ENCODE data around the gene CFAP57.

DNA sequence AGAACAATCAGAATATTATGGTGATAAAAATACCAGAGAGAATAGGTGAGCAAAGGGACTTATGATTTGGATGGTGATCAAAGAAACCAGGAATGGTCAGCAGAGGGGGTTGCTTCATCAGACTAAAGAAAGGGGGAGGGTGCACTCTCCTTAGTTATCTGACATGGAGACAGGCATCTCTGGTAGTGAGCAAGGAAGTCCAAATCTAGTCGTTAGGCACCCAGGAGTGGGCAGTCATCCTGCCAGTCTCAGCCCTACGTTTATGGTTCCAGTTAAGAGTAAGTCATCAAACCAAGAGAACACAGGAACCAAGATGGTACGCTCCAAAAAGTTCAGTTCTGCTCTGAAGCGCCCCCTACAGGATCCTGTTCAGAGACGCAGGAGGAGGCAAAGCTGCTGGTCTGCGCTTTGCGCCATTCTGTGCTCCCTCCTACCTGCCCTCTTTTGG lies 28.7 kb upstream of the CFAP57 start:
- TF ChIP-seq, protein P1, sequence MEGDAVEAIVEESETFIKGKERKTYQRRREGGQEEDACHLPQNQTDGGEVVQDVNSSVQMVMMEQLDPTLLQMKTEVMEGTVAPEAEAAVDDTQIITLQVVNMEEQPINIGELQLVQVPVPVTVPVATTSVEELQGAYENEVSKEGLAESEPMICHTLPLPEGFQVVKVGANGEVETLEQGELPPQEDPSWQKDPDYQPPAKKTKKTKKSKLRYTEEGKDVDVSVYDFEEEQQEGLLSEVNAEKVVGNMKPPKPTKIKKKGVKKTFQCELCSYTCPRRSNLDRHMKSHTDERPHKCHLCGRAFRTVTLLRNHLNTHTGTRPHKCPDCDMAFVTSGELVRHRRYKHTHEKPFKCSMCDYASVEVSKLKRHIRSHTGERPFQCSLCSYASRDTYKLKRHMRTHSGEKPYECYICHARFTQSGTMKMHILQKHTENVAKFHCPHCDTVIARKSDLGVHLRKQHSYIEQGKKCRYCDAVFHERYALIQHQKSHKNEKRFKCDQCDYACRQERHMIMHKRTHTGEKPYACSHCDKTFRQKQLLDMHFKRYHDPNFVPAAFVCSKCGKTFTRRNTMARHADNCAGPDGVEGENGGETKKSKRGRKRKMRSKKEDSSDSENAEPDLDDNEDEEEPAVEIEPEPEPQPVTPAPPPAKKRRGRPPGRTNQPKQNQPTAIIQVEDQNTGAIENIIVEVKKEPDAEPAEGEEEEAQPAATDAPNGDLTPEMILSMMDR (IDR thresholded peaks at IDR 0.05) = peak; percentile 36
- TF ChIP-seq EP300 (IDR thresholded peaks at IDR 0.05) = no peak
